ENCODE data around the gene TPSB2.

The TPSB2 gene

GRCh38 chr16:1182950-1183907 is 46.8 kb downstream of the TPSB2 start:
- no peak for DNase-seq (ENCODE audit: low read depth in 2 of 2)

DNA sequence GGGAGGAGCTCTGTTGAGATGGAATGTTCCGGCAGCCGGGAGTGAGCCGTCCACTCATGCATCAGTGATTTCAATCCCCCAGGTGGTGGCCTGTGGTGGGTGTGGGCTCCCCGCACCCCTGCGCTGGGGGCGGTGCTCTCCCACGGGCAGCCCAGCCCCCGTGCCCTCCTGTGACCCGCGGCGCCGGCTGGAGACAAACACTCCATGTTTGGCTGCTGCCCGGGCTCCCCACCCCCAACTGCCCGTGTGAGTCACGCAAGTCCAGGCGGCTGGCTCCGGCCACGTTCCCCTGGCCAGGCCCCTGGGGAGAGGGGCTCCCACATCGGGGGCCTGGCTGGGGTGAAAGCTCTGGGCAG is 47.7 kb downstream of the TPSB2 start:
- no peak for DNase-seq (ENCODE audit: low read depth in 2 of 2)

DNA sequence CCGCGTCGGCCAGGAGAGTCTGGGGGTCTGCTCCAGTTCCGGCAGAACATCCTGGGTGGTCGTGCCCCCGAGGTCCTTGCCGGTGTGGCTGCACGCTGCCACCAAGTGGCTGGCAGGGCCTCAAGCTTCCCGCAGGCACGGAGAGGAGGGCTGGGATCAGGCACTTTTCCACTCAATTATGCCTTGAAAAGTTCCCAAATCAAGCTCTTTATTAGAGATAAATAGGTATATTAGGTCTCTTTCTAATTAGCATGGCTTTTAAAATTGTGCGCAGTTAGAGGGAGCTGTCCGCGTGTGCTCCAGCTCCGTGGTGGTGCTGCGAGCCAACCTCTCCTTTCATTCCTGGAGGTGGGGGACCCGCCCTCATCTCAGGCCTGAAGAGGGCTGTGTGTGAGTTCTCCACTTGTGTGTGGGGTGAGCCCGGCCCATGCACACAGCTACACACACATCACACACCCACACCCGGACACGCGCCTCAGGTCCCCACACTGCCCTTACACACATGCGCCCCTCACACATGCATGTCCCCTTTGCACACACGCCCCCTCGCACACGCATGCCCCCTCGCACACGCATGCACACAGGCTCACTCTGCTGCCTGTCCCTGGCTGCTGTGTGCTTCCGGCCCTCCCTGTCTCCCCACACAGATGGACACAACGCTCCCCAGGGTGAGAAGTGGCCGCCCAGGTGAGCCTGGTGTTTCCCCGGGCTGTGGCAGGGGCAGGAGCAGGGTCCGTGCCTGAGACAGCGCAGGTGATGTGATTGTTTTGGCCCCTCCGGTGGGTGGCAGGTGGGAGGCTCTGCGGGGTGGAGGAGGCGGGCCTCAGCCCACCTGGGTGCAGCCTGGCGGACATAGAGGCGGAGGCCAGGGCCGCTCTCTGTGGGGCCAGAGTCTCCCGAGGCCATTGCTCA is 48.3 kb downstream of the TPSB2 start:
- DNase-seq (ENCODE audit: low read depth in 2 of 2) = no peak

- no peak for DNase-seq (ENCODE audit: low read depth in 2 of 2)
These were observed 49.2 kb downstream of the TPSB2 start for GRCh38 chr16:1180549-1181403.
